HG03064 (cell line): ENCODE measurements around the gene TAS2R43.
"Not testable (repeated sequence)": the region's sequence is repeated elsewhere in the genome, so short reads cannot be mapped to it uniquely, and the experiment has no call there.

Experiments used
- ATAC-seq: cut with Tn5 transposase; IDR thresholded peaks from one replicate; pipeline ENCODE4 v1.9.1; 2021; ENCODE audit warnings: low read depth; ENCODE audit not compliant: unreplicated experiment

The TAS2R43 gene

GRCh38 chr12:11062194-11062593, 29.9 kb downstream of the TAS2R43 start, which contains the start of gene TAS2R46:
Gene TAS2R46 (minus strand): TSS chr12:11062294. CDS start chr12:11062294, 0 bp downstream.
- ATAC-seq = not testable (repeated sequence)

GRCh38 chr12:11059784-11060183, 32.3 kb downstream of the TAS2R43 start:
- ATAC-seq = no peak

DNA sequence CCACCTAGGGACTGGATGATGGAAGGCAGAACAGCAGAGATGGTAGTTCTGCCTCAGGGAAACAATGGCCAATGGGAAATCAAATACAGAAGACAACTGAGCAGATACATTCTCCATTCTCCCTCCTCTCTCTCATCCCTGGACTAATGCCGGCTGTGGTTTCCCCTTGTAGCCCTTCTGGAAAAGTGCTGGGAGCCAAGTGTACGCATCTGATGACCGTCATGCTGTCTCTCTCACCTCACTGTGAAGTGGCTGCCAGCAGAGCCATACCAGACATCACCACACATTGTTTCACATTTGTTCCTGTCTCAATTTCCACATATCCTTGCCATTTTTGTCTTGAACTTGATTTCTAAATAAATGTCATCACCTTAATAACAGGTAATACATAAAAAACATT, 33.1 kb downstream of the TAS2R43 start:
- ATAC-seq = no peak

DNA sequence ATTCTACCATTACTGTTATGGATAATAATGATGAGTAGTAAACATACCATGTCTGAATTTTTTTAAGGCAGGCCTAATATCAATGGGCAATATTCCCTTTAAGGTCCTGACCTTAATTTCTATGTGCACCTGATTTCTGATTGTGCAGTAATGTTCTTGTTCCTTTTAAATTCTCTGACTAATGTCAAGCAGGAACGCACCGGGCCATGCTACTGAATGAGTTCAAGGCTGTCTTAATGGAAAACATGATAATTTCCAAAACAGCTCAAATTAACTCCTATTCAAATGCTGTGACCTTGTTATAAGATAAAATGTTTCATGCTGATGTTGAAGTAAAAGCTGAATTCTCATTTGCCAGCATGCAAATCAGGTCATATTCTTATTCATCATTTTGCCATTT, 36.8 kb downstream of the TAS2R43 start:
- ATAC-seq = no peak

GRCh38 chr12:11049806-11050531, 42.1 kb downstream of the TAS2R43 start:
- not testable (repeated sequence) for ATAC-seq

GRCh38 chr12:11041366-11041765, 50.7 kb downstream of the TAS2R43 start:
- ATAC-seq = not testable (repeated sequence)
